WTC11 (cell line): ENCODE measurements around the gene DHRS9. TPM values are rescaled to one million over a fixed set of nuclear protein-coding genes. Genes with fewer than 3 reads are reported as not detected.

Source experiments
- ATAC-seq: fragments of 200-7000 bp; cut with Tn5 transposase; 2 replicates; pipeline ENCODE4 v1.10.0; 2021; ENCODE audit warnings: mild to moderate bottlenecking, moderate library complexity
- CTCF ChIA-PET: fragments of 300-600 bp; sonication (Branson Sonifier 250); formaldehyde crosslinking; loops from one replicate; lab custom pipeline; 2021; ENCODE audit warnings: antibody characterized with exemption; lab: Charles Lee
- POLR2A ChIA-PET: fragments of 350-600 bp; sonication (Branson Sonifier 250); formaldehyde crosslinking; loops from one replicate; lab custom pipeline; 2021; ENCODE audit warnings: antibody characterized with exemption; lab: Charles Lee
- DNase-seq: peaks from one replicate; pipeline ENCODE4 v3.0.0; 2021; ENCODE audit warnings: low spot score
- H3K27ac Mint-ChIP-seq: 2 replicates; pipeline ENCODE4 v1.8.0; 2021; ENCODE audit warnings: mixed read lengths
- H3K27me3 Mint-ChIP-seq: 2 replicates; pipeline ENCODE4 v1.8.0; 2021; ENCODE audit warnings: low read depth, mild to moderate bottlenecking, moderate library complexity, mixed read lengths
- H3K36me3 Mint-ChIP-seq: 2 replicates; pipeline ENCODE4 v1.8.0; 2021; ENCODE audit warnings: mixed read lengths
- H3K4me1 Mint-ChIP-seq: 2 replicates; pipeline ENCODE4 v1.8.0; 2022; ENCODE audit warnings: mixed read lengths
- H3K4me3 Mint-ChIP-seq: 2 replicates; pipeline ENCODE4 v1.8.0; 2021; ENCODE audit warnings: mild to moderate bottlenecking, moderate library complexity, mixed read lengths
- H3K9me3 Mint-ChIP-seq: 2 replicates; pipeline ENCODE4 v1.8.0; 2021; ENCODE audit warnings: mixed read lengths
- ESRRA ChIP-seq: sonication (generic); formaldehyde crosslinking; IDR thresholded peaks from 2 replicates; pipeline ENCODE4 v1.8.1; 2022; ENCODE audit warnings: mild to moderate bottlenecking, missing genetic modification reagents, borderline replicate concordance
- ETV6 ChIP-seq: sonication (generic); formaldehyde crosslinking; IDR thresholded peaks from 2 replicates; pipeline ENCODE4 v1.8.1; 2022; ENCODE audit warnings: mild to moderate bottlenecking, missing genetic modification reagents
- GRHL2 ChIP-seq: fragments of 250-450 bp; sonication (Bioruptor Pico); IDR thresholded peaks from 2 replicates; pipeline ENCODE4 v1.8.0; 2022; ENCODE audit warnings: mild to moderate bottlenecking, moderate library complexity; ENCODE audit not compliant: insufficient replicate concordance, severe bottlenecking
- GTF2I ChIP-seq: fragments of 250-450 bp; sonication (Bioruptor Pico); conservative IDR thresholded peaks from 2 replicates; pipeline ENCODE4 v1.4.0; 2021; ENCODE audit warnings: mild to moderate bottlenecking
- IRF2 ChIP-seq: sonication (generic); formaldehyde crosslinking; IDR thresholded peaks from 2 replicates; pipeline ENCODE4 v1.8.0; 2022; ENCODE audit warnings: low read depth, missing genetic modification reagents, borderline replicate concordance
- JUN ChIP-seq: sonication (generic); formaldehyde crosslinking; IDR thresholded peaks from 2 replicates; pipeline ENCODE4 v1.8.0; 2023; ENCODE audit warnings: mild to moderate bottlenecking, missing genetic modification reagents
- NR2C2 ChIP-seq: sonication (generic); formaldehyde crosslinking; IDR thresholded peaks from 2 replicates; pipeline ENCODE4 v1.8.0; 2022; ENCODE audit warnings: mild to moderate bottlenecking, missing genetic modification reagents
- OVOL2 ChIP-seq: fragments of 250-450 bp; sonication (Bioruptor Pico); IDR thresholded peaks from 2 replicates; pipeline ENCODE4 v1.9.0; 2021; ENCODE audit warnings: mild to moderate bottlenecking, borderline replicate concordance
- PRRX2 ChIP-seq: fragments of 250-450 bp; sonication (Bioruptor Pico); IDR thresholded peaks from 2 replicates; pipeline ENCODE4 v1.8.0; 2021; ENCODE audit warnings: mild to moderate bottlenecking
- TEAD1 ChIP-seq: sonication (generic); formaldehyde crosslinking; IDR thresholded peaks from 2 replicates; pipeline ENCODE4 v1.8.0; 2022; ENCODE audit warnings: mild to moderate bottlenecking, missing genetic modification reagents
- TEAD4 ChIP-seq: sonication (generic); formaldehyde crosslinking; IDR thresholded peaks from 2 replicates; pipeline ENCODE4 v1.8.0; 2022; ENCODE audit warnings: mild to moderate bottlenecking, missing genetic modification reagents
- ZBTB21 ChIP-seq: sonication (generic); formaldehyde crosslinking; IDR thresholded peaks from 2 replicates; pipeline ENCODE4 v1.8.1; 2023; ENCODE audit warnings: mild to moderate bottlenecking, missing genetic modification reagents, borderline replicate concordance
- ZNF263 ChIP-seq: sonication (generic); formaldehyde crosslinking; IDR thresholded peaks from 2 replicates; pipeline ENCODE4 v1.8.1; 2022; ENCODE audit warnings: low read depth, mild to moderate bottlenecking, moderate library complexity, missing genetic modification reagents
- ZNF416 ChIP-seq: fragments of 250-450 bp; sonication (Bioruptor Pico); IDR thresholded peaks from 2 replicates; pipeline ENCODE4 v1.9.0; 2021; ENCODE audit warnings: mild to moderate bottlenecking, inconsistent platforms
- total RNA-seq: library from RNA; stranded (reverse); gene quantifications from 3 replicates; pipeline ENCODE4 v1.2.3, GENCODE V29; 2021
- TF ChIP-seq, protein P1 (sequence below): sonication (generic); formaldehyde crosslinking; IDR thresholded peaks from 2 replicates; pipeline ENCODE4 v1.8.1; 2022; ENCODE audit warnings: mild to moderate bottlenecking, moderate library complexity, missing genetic modification reagents
- TF ChIP-seq, protein P2 (sequence below): sonication (generic); formaldehyde crosslinking; IDR thresholded peaks from 2 replicates; pipeline ENCODE4 v1.8.0; 2022; ENCODE audit warnings: mild to moderate bottlenecking, missing genetic modification reagents
- TF ChIP-seq, protein P3 (sequence below): fragments of 250-450 bp; sonication (Bioruptor Pico); IDR thresholded peaks from 2 replicates; pipeline ENCODE4 v1.9.0; 2021; ENCODE audit warnings: mild to moderate bottlenecking
- TF ChIP-seq, protein P4 (sequence below): fragments of 250-450 bp; sonication (Bioruptor Pico); IDR thresholded peaks from 2 replicates; pipeline ENCODE4 v1.9.0; 2021; ENCODE audit warnings: mild to moderate bottlenecking
- TF ChIP-seq, protein P5 (sequence below): sonication (generic); formaldehyde crosslinking; IDR thresholded peaks from 2 replicates; pipeline ENCODE4 v1.8.0; 2022; ENCODE audit warnings: mild to moderate bottlenecking, missing genetic modification reagents

DHRS9 gene
- total RNA-seq, 1 experiment from 2014 or later = not detected

DNA sequence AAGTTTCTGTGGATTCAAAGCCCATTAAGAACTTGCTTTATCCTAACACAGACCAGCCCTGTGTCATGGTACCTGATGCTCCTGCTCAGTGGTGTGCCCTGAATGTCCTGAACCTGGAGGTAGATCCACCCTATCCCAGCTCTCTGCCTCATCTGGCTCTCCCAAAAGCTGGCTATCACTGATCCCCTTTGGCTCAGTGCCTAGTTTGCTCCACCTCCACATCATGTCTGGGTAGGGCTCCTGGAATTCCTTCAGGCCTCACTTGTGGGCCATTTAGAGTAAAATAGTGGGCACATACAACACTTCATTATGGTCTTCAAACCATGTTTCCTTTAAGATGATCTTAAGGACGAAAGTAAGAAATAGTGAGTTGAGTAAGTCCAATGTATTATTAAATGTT lies 33.5 kb upstream of the DHRS9 start:
- Mint-ChIP-seq H3K9me3 (no peaks in the 10 kb centered on the region), H3K27me3 (no peaks in the 10 kb centered on the region), H3K4me1 (peaks cover 6% of the 10 kb centered on the region), H3K4me3 (no peak overlapping the region), H3K27ac (no peak overlapping the region), H3K36me3 (no peaks in the 10 kb centered on the region)
- DNase-seq (no peak), ATAC-seq (no peak)
- CTCF ChIA-PET = no interaction called here
- TF ChIP-seq JUN (CRISPR knock-in tag) = no peak
- POLR2A ChIA-PET = no interaction called here

DNA sequence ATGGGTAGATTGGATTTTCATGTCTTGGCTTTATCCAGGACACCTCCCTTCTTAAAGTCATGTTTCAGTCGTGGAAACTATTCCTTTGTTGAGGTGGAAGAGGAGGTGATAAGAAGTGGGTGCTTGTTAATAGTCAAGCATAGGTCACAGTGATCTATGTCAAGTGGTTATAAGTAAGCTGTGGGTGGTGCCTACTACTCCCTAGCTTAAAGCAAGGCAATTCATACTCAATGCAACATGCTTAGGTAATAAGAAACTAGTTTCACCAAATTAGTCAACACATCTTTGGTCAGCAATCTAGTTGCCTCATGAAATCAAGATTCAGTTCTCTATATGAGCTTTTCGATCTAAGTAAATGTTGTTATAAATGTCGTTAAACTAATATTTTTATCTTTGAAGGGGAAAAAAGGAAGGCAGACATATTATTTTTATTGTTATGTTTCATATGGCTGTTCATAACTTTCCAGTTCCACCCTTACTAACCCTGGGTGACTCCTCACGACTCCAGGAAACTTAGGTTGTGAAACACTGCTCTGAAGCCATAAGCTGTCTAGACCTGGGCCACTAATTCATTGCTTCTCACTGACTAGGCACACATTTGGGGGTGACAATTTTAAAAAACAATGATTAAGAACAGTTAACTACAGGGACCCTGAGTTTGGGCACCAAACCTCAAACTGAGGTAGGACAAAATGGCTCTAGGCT lies 32.5 kb upstream of the DHRS9 start:
- Mint-ChIP-seq H3K9me3 (peaks cover 4% of the 10 kb centered on the region), H3K4me3 (no peak overlapping the region), H3K27me3 (no peaks in the 10 kb centered on the region), H3K4me1 (peaks cover 3% of the 10 kb centered on the region), H3K27ac (no peak overlapping the region), H3K36me3 (no peaks in the 10 kb centered on the region; the same call in 1 of the 2 replicates)
- ChIA-PET CTCF (no interaction called here), POLR2A (no interaction called here)
- DNase-seq (no peak), ATAC-seq (no peak)
- TF ChIP-seq JUN (CRISPR knock-in tag) (no peak), OVOL2 (no peak), PRRX2 (CRISPR knock-in tag) (no peak), ETV6 (no peak), ESRRA (CRISPR knock-in tag) (no peak), ZBTB21 (no peak), TEAD4 (no peak), GTF2I (CRISPR knock-in tag) (no peak), TEAD1 (no peak)
- TF ChIP-seq, protein P1, sequence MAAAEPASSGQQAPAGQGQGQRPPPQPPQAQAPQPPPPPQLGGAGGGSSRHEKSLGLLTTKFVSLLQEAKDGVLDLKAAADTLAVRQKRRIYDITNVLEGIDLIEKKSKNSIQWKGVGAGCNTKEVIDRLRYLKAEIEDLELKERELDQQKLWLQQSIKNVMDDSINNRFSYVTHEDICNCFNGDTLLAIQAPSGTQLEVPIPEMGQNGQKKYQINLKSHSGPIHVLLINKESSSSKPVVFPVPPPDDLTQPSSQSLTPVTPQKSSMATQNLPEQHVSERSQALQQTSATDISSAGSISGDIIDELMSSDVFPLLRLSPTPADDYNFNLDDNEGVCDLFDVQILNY (CRISPR knock-in tag) = no peak
- TF ChIP-seq, protein P2, sequence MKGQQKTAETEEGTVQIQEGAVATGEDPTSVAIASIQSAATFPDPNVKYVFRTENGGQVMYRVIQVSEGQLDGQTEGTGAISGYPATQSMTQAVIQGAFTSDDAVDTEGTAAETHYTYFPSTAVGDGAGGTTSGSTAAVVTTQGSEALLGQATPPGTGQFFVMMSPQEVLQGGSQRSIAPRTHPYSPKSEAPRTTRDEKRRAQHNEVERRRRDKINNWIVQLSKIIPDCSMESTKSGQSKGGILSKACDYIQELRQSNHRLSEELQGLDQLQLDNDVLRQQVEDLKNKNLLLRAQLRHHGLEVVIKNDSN (CRISPR knock-in tag) = no peak
- TF ChIP-seq, protein P3, sequence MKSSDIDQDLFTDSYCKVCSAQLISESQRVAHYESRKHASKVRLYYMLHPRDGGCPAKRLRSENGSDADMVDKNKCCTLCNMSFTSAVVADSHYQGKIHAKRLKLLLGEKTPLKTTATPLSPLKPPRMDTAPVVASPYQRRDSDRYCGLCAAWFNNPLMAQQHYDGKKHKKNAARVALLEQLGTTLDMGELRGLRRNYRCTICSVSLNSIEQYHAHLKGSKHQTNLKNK (CRISPR knock-in tag) = no peak
- TF ChIP-seq, protein P4, sequence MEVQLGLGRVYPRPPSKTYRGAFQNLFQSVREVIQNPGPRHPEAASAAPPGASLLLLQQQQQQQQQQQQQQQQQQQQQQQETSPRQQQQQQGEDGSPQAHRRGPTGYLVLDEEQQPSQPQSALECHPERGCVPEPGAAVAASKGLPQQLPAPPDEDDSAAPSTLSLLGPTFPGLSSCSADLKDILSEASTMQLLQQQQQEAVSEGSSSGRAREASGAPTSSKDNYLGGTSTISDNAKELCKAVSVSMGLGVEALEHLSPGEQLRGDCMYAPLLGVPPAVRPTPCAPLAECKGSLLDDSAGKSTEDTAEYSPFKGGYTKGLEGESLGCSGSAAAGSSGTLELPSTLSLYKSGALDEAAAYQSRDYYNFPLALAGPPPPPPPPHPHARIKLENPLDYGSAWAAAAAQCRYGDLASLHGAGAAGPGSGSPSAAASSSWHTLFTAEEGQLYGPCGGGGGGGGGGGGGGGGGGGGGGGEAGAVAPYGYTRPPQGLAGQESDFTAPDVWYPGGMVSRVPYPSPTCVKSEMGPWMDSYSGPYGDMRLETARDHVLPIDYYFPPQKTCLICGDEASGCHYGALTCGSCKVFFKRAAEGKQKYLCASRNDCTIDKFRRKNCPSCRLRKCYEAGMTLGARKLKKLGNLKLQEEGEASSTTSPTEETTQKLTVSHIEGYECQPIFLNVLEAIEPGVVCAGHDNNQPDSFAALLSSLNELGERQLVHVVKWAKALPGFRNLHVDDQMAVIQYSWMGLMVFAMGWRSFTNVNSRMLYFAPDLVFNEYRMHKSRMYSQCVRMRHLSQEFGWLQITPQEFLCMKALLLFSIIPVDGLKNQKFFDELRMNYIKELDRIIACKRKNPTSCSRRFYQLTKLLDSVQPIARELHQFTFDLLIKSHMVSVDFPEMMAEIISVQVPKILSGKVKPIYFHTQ (CRISPR knock-in tag) = no peak

DNA sequence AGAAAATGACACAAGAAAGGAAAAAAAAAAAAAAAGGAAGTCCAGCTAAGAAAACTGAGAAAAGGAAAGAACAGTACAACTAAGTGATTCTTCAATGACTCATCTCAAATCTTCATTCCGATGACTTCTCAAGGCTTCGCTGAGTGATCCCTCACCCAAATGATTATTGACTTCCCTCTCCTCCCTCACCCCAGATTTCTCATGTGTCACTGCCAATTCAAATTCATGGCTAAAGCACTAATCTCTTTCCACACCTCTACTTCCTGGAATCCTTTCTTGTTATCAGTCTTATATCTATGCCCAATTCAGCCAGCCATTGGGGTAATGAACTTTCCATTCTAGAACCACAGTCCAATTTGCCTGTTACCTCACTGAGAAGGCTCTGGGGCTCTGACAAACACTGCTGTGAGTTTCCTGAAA lies 31.0 kb upstream of the DHRS9 start:
- TF ChIP-seq NR2C2 (CRISPR knock-in tag) (no peak), PRRX2 (CRISPR knock-in tag) (no peak), ZNF416 (no peak), OVOL2 (no peak), ZNF263 (no peak), GRHL2 (CRISPR knock-in tag) (no peak), IRF2 (CRISPR knock-in tag) (no peak)
- TF ChIP-seq, protein P5, sequence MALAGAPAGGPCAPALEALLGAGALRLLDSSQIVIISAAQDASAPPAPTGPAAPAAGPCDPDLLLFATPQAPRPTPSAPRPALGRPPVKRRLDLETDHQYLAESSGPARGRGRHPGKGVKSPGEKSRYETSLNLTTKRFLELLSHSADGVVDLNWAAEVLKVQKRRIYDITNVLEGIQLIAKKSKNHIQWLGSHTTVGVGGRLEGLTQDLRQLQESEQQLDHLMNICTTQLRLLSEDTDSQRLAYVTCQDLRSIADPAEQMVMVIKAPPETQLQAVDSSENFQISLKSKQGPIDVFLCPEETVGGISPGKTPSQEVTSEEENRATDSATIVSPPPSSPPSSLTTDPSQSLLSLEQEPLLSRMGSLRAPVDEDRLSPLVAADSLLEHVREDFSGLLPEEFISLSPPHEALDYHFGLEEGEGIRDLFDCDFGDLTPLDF (CRISPR knock-in tag) = no peak
- TF ChIP-seq, protein P2 (CRISPR knock-in tag) = no peak
- no peak overlapping the region for H3K27ac Mint-ChIP-seq
- peaks cover 19% of the 10 kb centered on the region for H3K9me3 Mint-ChIP-seq
- H3K4me3 Mint-ChIP-seq = no peak overlapping the region
- ATAC-seq (no peak), DNase-seq (no peak)
- H3K4me1 Mint-ChIP-seq = peaks cover 3% of the 10 kb centered on the region
- H3K36me3 Mint-ChIP-seq = peaks cover 12% of the 10 kb centered on the region
- H3K27me3 Mint-ChIP-seq = peaks cover 4% of the 10 kb centered on the region; the same call in 1 of the 2 replicates
- ChIA-PET POLR2A (no interaction called here), CTCF (no interaction called here)
